GM21423 (cell line): ENCODE data around the gene CBX7.
"Not testable (repeated sequence)": the region's sequence is repeated elsewhere in the genome, so short reads cannot be mapped to it uniquely, and the experiment has no call there.

ENCODE experiments used
- ATAC-seq: cut with Tn5 transposase; IDR thresholded peaks from one replicate; pipeline ENCODE4 v1.9.1; 2021; ENCODE audit warnings: mild to moderate bottlenecking, moderate library complexity; ENCODE audit not compliant: unreplicated experiment

Gene CBX7

GRCh38 chr22:39174498-39175352 is 22.2 kb upstream of the CBX7 start:
- no peak for ATAC-seq

DNA sequence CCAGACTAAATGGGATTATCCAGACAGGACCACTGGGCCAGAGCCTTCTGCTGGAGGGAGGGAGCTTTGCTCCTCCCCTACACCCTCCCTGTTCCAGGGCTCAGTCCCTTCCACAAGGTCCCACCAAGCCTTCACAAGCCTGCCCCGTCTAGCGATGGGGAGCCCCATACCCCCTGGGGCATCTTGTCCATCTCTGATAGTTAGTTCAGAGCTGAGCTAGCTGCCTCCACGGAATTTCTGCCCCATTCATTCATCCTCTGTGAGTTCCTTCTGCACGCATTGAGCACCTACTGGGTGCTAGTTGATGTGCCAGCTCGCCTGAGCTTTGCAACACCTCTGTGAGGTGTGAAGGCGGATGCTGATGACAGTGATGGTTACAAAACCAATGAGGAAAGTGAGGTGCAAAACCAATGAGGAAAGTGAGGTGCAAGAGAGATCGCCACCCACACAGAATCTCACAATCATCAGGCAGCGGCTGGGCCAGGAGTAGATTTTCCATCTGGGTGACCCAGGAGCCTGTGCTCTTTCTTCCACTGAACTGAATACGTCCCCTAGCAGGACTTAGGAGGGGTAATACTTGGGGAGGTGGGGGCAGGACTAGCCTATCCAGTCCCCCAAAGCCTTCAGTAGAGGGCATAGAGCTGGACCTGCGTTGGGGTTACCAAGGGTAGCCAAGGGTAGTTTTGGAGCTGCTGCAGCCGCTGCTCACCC is 21.5 kb upstream of the CBX7 start:
- no peak for ATAC-seq

- no peak for ATAC-seq
Measured at GRCh38 chr22:39173050-39173706, 20.7 kb upstream of the CBX7 start.

DNA sequence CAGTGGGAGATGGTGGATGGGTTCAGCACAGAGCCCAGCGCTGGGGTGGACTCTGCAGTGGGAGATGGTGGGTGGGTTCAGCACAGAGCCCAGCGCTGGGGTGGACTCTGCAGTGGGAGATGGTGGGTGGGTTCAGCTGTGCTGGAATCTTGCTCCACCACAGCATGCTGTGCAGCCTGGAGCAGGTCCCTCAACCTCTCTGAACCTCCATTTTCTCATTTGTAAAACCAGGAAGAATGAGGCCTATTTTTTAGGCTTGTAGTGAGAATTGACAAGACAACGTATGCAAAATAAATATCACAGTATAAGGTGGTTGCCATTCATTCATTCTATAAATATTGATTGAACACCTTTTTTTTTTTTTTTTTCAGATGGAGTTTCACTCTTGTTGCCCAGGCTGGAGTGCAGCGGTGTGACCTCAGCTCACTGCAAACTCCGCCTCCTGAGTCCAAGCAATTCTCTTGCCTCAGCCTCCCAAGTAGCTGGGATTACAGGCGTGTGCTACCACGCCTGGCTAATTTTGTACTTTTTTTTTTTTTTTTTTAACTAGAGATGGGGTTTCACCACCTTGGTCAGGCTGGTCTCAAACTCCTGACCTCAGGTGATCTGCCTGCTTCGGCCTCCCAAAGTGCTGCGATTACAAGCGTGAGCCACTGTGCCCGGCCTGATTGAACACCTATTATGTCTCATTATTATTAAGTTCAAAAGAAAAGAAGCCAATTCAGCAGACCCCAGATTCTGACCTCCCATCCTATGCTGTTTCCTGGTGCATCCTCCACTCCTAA is 20.0 kb upstream of the CBX7 start:
- ATAC-seq: not testable (repeated sequence)

GRCh38 chr22:39171623-39172264 is 19.3 kb upstream of the CBX7 start:
- no peak for ATAC-seq

- ATAC-seq: no peak
Measured at GRCh38 chr22:39170825-39171622, 18.5 kb upstream of the CBX7 start.

- ATAC-seq: no peak
Measured at GRCh38 chr22:39169797-39170466, 17.5 kb upstream of the CBX7 start.

GRCh38 chr22:39166547-39166946 is 14.1 kb upstream of the CBX7 start:
- no peak for ATAC-seq

DNA sequence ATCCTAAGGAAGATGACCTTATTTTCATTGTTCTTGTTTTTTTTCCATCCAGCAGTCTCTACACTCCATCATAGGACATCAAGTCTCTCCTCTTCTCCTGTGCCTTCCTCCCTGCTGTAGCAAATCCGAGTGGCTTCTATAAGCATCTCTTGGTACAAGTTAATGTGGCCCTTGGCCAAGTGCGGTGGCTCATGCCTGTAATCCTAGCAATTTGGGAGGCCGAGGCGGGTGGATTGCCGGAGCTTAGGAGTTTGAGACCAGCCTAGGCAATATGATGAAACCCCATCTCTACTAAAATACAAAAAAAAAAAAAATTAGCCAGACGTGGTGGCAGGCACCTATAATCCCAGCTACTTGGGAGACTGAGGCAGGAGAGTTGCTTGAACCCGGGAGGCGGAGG is 3.6 kb upstream of the CBX7 start:
- ATAC-seq: not testable (repeated sequence)

DNA sequence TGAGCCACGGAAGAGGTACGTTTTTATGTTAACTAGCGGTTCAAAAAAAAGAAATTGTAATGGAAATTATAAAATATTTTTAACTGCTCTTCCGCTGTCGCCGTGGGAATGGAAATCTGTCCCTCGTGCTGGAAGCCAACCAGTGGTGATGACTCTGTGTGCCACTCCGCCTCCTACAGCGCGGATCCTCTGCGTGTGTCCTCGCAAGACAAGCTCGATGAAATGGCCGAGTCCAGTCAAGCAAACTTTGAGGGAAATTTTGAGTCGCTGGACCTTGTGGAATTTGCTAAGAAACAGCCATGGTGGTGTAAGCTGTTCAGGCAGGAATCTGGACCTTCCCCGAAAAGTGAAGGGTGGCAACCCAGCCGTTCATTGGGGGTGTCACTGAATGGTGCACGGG is 2.9 kb upstream of the CBX7 start:
- no peak for ATAC-seq

- peak; percentile 12 for ATAC-seq
Measured at GRCh38 chr22:39153220-39153717, 789 bp upstream of the CBX7 start.

DNA sequence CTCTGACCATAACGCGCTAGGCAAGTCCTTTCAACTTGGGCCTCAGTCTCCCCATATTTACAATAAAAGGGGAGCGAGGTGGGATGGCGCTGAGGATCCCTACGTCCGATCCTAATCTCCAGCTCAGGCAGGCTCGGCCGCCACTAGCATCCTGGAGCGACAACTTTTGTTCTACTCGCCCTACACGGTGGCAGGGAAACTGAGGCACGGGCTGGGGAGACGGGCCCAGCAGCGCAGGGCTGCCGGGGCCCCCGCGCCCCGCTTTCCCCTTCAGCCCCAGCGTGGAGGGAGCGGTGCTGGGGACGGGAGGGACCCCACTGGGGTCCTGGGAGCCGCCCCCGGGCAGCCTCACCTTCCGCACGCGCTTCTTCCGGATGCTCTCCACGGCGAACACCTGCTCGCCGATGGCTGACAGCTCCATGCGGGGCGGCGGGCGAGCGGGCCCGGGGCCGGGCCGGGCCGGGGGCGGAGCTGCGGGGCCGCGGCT is 413 bp downstream of the CBX7 start:
- no peak for ATAC-seq

- no peak for ATAC-seq
Measured at GRCh38 chr22:39151329-39151975, 1.0 kb downstream of the CBX7 start.

DNA sequence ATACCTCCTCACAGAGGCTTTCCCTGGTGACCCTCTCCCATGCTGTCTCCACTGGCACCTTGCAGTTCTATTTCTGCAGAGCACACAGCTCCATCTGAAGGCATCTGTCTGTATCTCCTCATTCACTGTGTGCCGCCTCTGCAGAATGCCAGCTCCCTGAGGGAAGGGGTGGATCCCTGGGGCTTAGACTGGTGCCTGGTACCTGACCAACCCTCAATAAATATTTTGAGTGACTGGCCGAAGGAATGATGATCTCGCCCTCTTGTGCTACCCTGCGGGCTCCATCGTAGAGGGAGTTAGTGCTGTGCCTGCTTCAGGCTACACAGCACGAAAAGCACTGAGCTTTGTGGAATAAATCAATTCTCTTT is 1.6 kb downstream of the CBX7 start:
- ATAC-seq: no peak

- no peak for ATAC-seq
Measured at GRCh38 chr22:39149915-39150847, 2.3 kb downstream of the CBX7 start.

DNA sequence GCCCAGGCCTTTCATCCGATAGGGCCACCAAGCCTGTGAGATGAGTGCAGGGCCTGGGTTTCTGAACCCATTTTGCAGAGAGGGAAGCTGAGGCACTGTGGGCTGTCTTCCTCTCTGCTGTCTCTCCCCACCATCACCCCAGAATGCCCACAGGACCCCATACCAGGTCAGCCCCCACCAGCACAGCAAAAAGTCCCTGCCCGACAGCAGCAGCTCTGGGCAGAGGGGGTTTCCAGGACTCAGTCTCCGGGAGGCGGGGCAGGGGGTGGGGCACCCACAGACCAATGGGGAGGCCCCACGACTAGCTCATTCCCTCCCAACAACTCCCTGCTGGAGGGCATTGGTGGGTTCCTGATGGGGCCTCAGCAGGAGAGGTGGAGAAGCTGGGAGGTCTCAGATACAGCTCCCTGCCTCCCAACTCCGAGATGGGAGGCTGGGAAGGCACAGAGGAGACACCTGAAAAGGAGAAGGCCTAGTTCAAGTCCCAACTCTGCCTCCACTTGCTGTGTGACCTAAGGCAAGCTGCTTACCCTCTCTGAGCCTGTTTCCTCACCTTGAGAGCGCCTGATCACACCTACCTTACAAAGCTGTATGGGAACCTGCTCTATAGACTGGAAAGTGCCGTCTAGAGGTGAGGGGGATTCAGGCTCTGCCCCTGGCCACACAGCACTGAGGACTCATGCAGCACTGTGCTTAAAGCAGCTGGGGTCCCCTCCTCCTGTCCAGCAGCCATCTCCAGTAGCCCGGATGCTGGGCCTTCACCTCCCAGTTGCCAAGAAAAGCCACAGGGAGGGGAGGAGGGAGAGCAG is 3.5 kb downstream of the CBX7 start:
- ATAC-seq: no peak
